HL-60/S4 (cell line): Measurements from ENCODE around the gene ABHD14A.

Experiments
- in situ Hi-C: fragments of 300-500 bp; cut with MboI; formaldehyde crosslinking; loops from 2 replicates; pipeline ENCODE4 v1.14.3; 2022; ENCODE audit warnings: low sequenced_read_pairs

Gene ABHD14A

DNA sequence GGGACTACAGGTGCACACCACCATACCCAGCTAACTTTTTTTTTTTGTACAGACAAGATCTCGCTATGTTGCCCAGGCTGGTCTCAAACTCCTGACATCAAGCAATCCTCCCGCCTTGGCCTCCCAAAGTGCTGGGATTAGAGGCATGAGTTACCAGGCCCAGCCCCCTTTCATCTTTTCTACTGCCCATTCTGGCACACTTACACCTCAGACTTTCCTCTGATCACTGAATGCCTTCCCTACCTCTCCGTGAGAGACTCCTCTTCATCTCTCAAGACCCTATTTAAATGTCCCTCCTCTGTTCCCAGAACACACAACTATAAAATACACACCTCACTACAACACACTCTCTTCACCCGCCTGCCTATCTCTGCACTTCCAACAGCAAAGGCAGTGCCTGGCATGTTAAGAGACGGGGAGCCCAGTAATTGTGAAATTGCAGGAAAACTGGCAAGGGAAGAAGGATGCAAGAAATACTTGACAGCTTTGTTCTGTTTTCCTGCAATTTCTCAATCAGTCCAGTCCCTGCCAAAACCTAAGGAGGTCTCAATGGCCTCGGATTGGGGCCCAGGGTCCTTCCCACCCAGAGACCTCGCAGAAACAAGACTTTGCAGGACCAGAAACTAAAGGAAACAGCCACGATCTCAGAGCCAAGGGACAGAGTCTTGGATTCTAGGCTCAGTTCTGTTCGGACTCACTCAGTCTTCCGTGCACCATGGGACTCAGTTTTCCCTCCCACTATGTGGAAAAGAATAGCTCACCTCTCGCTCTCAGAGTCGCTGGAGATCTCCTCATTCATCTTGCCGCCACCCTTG is 34.0 kb upstream of the ABHD14A start:
- in situ Hi-C loops: no loop called here

DNA sequence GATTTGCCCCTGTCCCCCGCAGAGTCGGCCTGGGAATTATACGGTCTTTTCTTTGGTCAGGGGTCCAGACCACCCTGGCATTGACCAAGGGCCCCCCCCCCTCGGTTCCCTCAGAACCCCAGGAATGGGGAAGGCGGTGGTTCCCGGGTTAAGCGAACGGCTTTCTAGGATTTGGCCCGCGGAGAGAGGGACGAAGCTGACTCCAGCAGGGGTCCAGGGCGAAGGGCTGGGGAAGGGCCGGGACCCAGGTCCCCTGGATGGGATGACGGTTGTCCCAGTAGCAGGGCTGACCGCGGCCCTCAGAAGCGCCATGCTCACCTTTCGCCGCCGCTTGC is 33.4 kb upstream of the ABHD14A start:
- in situ Hi-C loops: no loop called here

DNA sequence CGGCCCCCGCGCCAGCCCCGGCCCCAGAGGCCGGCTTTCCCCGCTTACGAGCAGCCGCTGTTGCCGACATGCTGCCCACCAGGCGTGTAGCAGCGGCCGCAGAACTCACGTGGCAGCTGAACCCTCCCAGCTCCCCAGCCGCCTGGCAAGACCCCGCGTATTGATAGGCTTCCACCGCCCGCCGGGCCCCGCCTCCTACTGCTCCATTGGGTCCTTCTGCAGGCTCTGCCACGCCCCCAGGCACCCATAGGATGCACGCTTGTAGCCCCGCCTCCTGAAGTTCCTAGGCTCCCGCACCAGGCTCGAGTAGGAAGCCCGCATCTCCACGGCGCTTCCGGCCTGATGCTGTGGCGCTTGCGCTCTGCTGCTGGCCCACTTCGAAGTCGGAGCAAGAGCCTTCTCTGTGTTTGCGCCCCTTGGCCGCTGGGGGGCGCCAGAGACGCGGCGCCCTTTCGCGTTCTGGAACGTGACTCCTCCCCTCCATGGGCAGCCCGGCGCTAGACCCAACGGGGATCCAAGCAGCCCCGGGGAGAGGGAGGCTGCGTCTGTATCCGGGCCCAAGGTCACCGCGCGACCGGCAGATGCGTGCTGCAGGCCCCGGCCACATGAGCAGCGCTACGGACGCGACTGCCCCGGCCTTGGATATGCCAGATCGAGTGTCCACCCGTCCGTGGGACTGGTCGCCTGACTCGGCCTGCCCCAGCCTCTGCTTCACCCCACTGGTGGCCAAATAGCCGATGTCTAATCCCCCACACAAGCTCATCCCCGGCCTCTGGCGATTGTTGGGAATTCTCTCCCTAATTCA is 32.9 kb upstream of the ABHD14A start, which contains the start of the genes PARP3 and RRP9:
Gene PARP3 (plus strand): TSS at position 566 of the 805 bp plus-strand sequence. CDS start 993 bp downstream, outside the sequence.
Gene RRP9 (minus strand): TSS at position 107 of the 805 bp plus-strand sequence. CDS start 37 bp downstream, at position 70.
- in situ Hi-C loops: no loop called here

DNA sequence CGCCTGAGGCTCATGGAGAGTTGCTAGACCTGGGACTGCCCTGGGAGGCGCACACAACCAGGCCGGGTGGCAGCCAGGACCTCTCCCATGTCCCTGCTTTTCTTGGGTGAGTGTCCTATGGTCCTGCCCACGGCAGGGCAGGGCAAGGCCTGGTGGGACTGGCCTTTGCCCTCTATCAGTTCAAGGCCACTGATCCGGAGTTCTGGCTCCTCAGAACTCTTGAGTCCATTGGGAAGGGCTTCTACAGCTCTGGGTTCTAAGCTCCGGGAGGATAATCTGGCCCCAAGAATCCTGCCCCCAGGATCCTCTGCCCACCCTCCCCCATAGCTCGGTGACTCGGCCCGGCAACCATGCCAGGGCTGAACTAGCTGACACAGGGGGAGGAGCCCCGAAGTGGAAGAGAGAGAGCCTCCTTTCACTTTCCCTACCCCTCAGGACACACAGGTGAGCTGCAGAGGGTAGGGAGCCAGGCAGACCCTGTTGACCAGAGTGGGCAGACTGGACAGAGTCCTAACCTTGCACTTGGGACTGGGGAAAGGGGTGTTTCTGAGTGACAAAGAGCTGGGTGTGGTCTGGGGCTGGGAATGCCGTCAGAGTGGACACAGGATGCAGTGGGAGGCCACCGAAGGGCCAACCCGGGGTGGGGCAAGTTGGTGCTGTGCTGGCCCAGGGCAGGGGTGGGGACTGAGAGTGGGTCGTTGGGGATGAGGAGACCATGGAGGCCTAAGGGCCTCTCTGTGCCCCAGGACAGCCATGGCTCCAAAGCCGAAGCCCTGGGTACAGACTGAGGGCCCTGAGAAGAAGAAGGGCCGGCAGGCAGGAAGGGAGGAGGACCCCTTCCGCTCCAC is 32.0 kb upstream of the ABHD14A start:
- in situ Hi-C loops: no loop called here

DNA sequence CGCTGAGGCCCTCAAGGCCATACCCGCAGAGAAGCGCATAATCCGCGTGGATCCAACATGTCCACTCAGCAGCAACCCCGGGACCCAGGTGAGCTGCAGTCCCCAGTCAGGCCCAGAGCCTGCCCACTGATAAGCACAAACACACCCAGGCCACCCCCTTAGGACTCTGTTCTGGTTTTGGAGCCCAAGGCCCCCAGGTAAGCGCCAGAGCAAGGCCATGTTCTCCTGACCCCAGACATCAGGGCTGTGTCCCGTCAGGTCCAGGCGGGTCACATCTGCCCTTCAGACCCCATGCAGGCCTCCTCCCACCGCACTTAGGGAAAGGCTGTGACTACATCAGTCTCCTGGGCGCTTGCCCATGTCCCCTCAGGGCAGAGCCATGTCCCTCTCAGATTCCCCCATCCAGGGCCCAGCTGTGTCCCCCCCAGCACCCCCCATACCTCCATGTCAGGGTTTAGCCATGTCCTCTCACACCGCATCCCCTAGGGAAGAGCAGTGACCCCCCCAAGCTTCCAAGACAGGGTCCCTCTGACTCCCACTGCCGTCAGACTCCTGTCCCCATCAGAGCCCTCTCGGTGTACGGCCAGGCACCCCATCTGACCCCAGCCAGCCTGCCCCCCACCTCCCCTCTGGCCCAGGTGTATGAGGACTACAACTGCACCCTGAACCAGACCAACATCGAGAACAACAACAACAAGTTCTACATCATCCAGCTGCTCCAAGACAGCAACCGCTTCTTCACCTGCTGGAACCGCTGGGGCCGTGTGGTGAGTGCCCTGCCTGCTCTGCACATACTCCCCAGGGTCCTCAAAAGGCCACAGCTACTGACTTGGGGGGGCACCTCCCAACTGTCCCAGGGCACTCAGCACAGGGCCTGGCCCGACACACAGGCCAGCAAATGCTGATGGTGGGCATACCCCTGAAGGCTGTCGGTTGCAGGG is 31.1 kb upstream of the ABHD14A start:
- in situ Hi-C loops: no loop called here

DNA sequence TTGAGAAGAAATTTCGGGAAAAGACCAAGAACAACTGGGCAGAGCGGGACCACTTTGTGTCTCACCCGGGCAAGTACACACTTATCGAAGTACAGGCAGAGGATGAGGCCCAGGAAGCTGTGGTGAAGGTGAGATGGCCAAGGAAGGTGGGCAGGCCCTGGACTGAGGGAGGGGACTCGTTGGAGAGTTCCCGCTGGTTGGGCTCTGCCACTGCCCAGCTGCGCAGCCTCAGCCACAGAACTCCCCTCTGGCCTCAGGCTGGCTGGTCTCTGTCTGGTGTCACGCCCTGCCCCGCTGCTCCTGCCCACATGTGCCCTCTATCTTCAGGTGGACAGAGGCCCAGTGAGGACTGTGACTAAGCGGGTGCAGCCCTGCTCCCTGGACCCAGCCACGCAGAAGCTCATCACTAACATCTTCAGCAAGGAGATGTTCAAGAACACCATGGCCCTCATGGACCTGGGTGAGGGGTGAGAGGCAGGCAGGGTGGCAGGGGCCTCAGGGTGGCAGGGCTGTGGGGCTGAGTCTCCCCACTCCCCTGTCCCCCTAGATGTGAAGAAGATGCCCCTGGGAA is 30.3 kb upstream of the ABHD14A start:
- in situ Hi-C loops: no loop called here

DNA sequence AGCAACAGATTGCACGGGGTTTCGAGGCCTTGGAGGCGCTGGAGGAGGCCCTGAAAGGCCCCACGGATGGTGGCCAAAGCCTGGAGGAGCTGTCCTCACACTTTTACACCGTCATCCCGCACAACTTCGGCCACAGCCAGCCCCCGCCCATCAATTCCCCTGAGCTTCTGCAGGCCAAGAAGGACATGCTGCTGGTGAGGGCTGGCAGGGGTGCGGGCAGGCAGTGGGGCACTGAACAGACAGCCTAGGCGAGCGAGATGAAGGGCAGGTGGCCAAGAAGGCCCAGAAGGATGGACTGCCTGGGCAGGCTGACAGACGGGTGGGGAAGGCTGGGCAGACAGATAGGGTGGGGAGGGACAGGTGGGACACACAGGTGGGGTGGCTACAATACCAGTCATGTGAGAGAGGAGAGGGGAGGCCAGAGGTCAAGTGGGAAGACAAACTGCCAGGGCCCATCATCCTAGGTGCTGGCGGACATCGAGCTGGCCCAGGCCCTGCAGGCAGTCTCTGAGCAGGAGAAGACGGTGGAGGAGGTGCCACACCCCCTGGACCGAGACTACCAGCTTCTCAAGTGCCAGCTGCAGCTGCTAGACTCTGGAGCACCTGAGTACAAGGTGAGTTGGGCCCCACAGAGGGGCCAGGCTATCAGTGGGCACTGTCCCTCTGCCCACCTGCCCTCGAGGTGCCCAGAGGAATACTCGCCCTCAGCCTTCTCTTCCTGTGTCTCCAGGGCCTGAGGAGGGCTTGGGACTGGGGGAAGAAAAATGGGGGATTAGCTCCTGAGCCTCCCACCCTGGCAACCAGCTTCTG is 29.6 kb upstream of the ABHD14A start:
- in situ Hi-C loops: no loop called here

DNA sequence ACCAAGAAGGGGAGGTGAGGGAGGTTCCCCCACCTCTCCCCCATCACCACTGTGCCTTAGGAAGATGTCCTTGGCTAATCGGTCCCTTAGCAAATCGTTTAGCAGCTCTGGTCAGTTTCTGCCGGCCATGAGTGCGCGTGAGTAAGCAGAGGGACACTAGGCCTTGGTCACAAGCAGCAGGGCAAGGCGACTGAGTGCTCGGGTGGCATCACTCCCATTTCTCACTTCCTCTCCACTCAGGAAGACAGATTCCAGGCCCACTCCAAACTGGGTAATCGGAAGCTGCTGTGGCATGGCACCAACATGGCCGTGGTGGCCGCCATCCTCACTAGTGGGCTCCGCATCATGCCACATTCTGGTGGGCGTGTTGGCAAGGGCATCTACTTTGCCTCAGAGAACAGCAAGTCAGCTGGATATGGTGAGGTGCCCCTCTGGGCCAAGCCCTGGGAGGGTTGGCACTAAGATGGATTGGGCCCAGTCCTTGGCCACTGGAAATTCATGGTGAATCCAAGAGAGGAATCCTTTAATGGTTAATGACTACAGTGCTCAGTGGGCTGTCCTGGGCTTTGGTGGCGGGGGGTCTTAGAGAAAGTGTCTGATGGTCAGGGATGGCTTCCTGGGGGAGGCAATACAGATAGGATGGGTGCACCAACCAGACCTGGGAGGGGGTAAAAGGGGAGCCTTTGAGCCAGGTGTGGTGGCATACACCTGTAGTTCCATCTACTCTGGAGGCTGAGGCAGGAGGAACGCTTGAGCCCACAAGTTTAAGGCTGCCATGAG is 28.7 kb upstream of the ABHD14A start:
- in situ Hi-C loops: no loop called here

DNA sequence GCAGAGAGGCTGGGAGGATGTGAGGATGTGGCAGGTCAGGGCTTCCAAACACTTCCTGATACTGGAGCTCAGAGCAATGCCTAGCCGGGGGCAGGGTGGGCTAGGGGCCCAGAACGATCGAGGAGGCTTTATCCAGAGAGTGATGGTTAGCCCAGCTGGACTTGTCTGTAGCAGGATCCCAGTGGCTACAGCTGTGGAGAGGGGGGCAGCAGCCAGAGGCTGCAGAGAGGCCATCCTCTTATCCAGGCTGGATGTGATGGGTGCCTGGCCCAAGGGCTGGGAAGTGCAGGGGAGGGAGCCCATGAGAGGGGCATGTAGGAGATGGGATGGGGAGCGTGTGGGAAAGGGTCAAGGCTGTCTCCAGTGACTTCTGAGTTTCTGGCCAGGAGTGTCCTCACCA is 28.1 kb upstream of the ABHD14A start:
- in situ Hi-C loops: no loop called here

DNA sequence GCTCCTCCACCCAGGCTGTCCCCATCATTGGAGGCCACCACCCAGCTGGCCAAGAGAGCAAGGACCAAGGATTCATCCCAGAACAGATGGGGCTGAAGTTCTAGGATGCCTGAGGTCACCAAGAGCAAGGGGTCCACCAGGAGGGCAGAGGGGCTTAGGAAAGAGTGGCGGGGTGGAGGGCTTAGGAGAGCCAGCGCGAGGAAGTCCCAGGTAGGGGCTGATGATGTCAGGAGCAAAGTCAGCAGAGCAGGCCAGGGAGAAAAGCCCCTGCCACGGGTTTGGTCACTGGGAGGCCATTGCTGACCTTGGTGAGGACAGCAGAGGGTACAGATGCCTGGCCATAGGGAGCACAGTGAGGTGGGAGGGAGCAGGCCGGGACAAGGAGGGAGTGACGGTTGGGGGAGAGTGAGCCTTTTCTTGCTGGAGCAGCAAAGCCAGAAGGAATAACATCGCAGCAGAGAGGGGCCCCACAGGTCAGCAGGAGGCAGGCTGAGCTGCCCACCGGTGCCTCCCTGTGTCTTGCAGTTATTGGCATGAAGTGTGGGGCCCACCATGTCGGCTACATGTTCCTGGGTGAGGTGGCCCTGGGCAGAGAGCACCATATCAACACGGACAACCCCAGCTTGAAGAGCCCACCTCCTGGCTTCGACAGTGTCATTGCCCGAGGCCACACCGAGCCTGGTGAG is 27.5 kb upstream of the ABHD14A start:
- in situ Hi-C loops: no loop called here

DNA sequence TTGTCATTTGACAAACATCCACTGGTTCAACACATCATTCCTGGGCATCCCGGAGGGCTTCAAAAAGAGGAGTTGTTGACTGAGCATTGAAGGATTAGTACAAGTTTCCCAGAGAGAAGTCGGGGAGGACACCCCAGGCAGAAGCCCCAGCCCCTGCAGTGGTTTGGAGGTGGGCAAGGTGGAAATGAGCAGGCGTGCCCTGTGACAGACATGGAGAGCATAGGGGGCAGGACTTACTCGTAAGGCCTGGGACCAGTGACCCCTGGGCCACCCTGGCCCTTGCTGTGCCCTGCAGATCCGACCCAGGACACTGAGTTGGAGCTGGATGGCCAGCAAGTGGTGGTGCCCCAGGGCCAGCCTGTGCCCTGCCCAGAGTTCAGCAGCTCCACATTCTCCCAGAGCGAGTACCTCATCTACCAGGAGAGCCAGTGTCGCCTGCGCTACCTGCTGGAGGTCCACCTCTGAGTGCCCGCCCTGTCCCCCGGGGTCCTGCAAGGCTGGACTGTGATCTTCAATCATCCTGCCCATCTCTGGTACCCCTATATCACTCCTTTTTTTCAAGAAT is 26.8 kb upstream of the ABHD14A start:
- in situ Hi-C loops: no loop called here

DNA sequence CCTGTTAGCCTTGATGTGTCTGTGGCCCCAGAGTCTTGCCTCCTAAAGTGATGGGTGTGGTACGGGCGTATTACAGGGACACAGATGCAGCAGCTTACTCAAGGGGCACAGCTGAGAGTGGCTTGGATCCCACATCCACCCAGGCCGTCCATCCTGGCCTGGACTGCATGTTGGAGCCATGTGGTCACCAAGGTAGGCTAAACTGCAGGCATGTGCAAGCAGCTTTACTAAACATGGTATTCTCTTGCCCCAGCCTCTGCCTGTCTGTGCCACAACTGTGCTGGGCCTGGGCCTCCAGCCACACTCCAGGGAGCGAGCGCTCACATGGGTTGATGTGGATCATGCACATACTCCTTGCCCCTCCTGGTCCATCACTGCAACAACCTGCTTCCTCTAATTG is 25.7 kb upstream of the ABHD14A start:
- in situ Hi-C loops: no loop called here

DNA sequence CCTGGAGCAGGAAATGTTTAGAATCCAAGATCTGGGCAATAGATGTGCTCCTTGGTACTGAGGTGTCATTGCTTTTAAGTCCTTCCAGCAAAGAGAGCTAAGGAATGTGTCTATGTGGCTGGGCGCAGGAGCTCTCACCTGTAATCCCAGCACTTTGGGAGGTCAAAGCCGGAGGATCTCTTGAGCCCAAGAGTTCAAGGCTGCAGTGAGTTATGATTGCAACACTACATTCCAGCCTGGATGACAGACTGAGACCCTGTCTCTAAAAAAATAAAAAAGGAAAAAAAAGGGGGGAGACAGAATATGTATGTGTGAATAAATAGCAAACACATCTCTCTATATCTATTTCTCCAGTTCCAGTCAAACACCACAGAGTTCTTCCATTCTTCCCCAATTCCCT is 24.0 kb upstream of the ABHD14A start:
- in situ Hi-C loops: no loop called here

DNA sequence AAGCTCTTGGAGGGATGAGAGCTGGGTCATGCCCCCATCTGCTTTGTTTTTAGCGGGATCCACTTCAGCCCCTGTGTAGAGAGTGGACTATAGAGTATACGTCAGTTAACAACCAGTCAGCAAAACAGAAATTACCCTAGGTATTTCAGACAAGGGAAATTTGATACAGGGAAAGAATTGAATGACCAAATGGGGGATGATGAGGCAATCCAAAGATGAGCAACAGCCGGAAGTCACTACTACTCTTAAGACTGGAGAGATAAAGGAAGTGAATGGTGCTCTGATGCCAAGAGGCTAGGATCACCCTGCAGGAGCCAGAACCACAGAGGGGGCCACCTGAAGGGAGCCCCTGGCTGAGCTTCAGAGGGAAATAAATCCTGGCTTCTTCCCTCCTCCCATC is 21.4 kb upstream of the ABHD14A start:
- in situ Hi-C loops: no loop called here

DNA sequence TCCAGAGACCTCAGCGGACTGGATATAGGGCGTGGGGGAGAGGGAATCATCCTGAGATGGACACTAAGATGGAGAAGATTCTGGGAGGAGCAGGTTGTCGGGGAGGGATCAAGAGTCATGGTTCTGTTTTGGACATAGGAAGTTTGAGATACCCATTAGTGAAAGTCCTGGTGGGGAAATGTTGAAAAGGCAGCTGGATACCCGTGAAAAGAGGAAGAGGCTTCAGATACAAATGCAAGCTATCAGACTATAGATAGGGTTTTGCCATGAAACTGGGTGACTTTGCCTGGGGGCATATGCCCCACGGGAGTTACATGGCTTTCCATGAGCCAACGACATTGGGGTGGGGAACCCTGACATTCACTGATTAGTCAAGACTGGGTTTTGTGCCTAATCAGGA is 20.8 kb upstream of the ABHD14A start:
- in situ Hi-C loops: no loop called here

DNA sequence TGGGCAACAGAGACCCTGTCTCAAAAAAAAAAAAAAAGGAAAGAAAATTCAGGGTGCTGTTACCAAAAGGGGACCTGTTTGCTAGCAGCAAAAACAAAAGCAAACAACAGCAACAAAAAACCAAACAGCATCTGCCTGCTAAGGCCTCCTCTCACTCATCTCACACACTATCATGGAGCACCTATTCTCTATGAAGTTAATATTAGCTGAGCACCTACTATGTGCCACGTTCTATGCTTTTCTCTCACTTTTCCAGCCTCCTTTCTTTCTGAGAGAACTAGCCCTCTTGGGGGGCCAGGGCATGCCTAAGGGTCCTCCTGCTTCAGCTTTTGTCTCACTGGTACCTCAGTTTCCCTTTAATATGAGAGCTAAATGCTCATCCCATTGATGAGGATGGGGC is 20.2 kb upstream of the ABHD14A start:
- in situ Hi-C loops: no loop called here

DNA sequence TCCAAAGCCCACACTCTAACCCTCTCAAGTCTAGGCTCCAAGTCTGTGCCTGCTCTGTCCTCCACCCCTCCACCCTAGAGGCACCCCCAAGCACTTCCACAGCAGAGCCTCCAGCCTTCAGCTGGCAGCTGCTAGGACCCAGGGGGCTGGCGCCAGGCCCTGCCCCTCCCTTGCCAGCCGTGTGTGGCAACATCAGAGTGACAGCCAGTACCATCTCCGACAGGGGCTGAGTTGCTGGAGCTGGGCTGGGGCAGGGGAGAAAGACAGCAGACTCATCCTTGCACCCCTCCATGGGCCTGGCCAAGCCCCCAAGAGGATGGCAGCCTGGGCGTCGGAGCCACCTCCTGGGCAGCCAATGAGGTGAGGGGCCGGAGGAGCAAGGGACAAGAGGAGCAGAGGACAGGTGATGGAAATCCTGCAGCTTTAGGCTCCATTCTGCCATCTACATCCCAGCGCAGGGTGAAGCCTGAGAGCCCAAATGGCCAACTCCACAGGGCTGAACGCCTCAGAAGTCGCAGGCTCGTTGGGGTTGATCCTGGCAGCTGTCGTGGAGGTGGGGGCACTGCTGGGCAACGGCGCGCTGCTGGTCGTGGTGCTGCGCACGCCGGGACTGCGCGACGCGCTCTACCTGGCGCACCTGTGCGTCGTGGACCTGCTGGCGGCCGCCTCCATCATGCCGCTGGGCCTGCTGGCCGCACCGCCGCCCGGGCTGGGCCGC is 19.5 kb upstream of the ABHD14A start, which contains the start of gene GPR62:
Gene GPR62 (plus strand): TSS at position 207 of the 718 bp plus-strand sequence. CDS start 272 bp downstream, at position 479.
- in situ Hi-C loops: no loop called here
